Measurements from ENCODE around the gene ARHGAP31. TPM values are rescaled to one million over a fixed set of nuclear protein-coding genes. Genes with fewer than 3 reads are reported as not detected.
A peak's percentile ranks its signal among the peaks of the same experiment; 100 is the strongest.

The ARHGAP31 gene
- total and polyA plus RNA-seq, 2 donors (not counting 1 experiment from before 2014, with no cell fraction given) = 3.5 to 8.1 TPM

DNA sequence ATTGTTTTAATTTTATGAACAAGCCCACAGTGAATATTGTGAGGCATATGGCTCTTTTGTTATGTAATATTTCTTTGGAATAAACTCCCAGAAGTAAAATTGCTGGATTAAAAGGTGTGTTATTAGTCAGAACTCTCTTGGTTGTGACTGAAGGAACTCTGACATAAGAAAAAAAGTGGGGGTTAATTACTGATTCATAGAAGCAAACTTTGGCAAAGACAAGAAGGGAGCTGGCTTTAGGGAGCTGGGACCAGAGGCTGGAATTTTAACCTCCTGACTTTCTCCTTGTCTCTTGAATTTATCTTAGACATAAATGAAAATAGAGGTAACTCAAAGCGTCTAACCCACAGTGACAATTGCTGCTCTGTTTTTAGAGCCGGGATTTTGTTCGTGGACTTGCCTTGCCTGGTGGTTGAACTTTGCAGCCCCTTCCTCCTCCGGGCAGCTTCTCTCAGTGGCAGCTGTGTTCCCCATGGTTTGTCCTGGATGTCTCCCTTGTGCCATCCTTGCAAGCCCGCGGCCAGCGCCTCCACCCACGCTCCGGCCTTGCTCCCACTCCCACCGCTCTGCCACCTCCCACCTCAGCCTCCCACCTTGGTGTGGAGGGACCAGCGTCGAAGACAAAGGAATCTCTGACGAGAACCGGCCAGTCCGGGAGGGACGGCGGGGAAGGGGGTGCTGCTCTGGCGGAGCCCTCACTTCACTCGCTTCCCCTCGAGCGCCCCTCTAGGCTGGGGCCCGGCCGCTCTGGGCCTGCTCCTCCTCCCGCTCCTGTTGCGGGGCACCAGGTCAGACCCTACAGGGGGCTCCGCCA is 28.0 kb downstream of the ARHGAP31 start:
- peak; percentile 24 to 71 for DNase-seq (ENCODE audit: low read depth in 2 of 2)
- Histone ChIP-seq H3K9me3 (ENCODE audit: control insufficient read depth, insufficient read depth, low read depth, low read length) (no peaks in the 10 kb centered on the region), H4K20me1 (ENCODE audit: control insufficient read depth, extremely low read depth, insufficient read depth, low read length) (no peaks in the 10 kb centered on the region), H3K4me3 (replicated peaks in 1 of 4; ENCODE audit: control extremely low read depth in 1 of 4, insufficient read depth in 1 of 4, low read depth in 3 of 4, low read length in 4 of 4) (peak overlapping the region; percentile 56 to 69 (median 61)), H3K27me3 (ENCODE audit: control insufficient read depth, insufficient read depth, low read length) (no peaks in the 10 kb centered on the region), H2AFZ (ENCODE audit: low read length) (peak overlapping the region; percentile 88), H3K79me2 (ENCODE audit: control insufficient read depth, insufficient read depth, low read length) (no peaks in the 10 kb centered on the region), H3K9ac (ENCODE audit: insufficient read depth, low read length) (peak overlapping the region; percentile 85), H3K36me3 (ENCODE audit: control insufficient read depth, insufficient read depth, low read length) (no peaks in the 10 kb centered on the region), H3K27ac (ENCODE audit: insufficient read depth, low read length) (peak overlapping the region; percentile 91), H3K4me1 (ENCODE audit: control insufficient read depth, extremely low read depth, insufficient read depth, low read length) (no peaks in the 10 kb centered on the region), H3K4me2 (ENCODE audit: extremely low read depth, insufficient read depth, low read length) (peak overlapping the region; percentile 98)
- TF ChIP-seq EZH2 (IDR thresholded peaks at IDR 0.05; ENCODE audit: low read length, missing control alignments) = no peak
- TF ChIP-seq, protein P1, sequence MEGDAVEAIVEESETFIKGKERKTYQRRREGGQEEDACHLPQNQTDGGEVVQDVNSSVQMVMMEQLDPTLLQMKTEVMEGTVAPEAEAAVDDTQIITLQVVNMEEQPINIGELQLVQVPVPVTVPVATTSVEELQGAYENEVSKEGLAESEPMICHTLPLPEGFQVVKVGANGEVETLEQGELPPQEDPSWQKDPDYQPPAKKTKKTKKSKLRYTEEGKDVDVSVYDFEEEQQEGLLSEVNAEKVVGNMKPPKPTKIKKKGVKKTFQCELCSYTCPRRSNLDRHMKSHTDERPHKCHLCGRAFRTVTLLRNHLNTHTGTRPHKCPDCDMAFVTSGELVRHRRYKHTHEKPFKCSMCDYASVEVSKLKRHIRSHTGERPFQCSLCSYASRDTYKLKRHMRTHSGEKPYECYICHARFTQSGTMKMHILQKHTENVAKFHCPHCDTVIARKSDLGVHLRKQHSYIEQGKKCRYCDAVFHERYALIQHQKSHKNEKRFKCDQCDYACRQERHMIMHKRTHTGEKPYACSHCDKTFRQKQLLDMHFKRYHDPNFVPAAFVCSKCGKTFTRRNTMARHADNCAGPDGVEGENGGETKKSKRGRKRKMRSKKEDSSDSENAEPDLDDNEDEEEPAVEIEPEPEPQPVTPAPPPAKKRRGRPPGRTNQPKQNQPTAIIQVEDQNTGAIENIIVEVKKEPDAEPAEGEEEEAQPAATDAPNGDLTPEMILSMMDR (conservative IDR thresholded peaks at IDR 0.05 in 1 of 2, IDR thresholded peaks at IDR 0.05 in 1 of 2; ENCODE audit: low read depth in 1 of 2, low read length in 2 of 2) = no peak

DNA sequence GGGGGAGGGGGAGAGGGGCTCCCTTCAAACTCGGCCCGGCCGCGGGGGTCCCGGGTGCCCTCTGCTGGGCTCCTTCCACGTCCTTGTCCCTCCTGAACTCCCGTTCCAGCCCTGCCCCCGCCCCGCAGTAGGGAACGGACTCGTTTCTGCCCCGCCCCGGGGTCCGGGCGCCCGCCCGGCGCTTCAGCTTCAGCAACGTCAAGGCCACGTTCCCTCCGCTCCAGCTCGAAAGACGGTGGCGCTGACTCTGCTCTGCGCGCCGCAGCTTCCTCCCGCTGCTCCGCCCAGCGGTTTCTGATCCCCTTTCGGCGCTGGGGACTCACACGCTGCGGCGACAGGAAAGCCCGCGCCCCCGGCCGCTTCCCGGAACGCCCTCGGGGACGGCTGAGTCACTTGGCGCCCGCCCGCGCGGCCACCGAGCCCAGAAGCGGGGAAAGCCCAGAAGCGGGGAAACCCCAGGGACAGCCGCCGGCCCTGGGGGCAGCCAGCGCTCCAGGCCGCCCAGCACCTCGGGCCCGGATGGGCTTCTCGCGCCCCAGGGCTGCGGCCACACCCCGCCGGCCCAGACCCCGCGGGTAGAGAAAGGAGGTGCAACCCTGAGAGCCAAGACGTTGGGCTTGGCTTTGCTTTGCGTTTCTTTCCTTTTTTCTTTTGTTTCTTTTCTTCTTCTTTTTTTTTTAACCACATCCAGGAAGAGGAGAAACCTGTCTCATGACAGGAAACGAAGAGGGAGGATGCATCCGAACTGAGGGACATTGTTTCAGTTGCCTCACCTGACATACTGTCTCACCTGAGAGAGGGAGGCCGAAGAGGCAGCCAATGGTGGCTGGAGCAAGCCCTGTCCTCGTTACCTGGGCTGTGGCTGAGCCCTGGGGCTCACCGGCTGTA is 28.9 kb downstream of the ARHGAP31 start:
- H3K4me1 ChIP-seq (ENCODE audit: control insufficient read depth, extremely low read depth, insufficient read depth, low read length) = no peaks in the 10 kb centered on the region
- peak overlapping the region; percentile 71 for H2AFZ ChIP-seq (ENCODE audit: low read length)
- TF ChIP-seq EZH2 (IDR thresholded peaks at IDR 0.05; ENCODE audit: low read length, missing control alignments) = no peak
- TF ChIP-seq, protein P1 (conservative IDR thresholded peaks at IDR 0.05 in 1 of 2, IDR thresholded peaks at IDR 0.05 in 1 of 2; ENCODE audit: low read depth in 1 of 2, low read length in 2 of 2) = no peak
- no peaks in the 10 kb centered on the region for H3K36me3 ChIP-seq (ENCODE audit: control insufficient read depth, insufficient read depth, low read length)
- peak; percentile 79 to 87 for DNase-seq (ENCODE audit: low read depth in 2 of 2)
- no peaks in the 10 kb centered on the region for H3K27me3 ChIP-seq (ENCODE audit: control insufficient read depth, insufficient read depth, low read length)
- H3K79me2 ChIP-seq (ENCODE audit: control insufficient read depth, insufficient read depth, low read length) = no peaks in the 10 kb centered on the region
- peak overlapping the region; percentile 98 for H3K4me2 ChIP-seq (ENCODE audit: extremely low read depth, insufficient read depth, low read length)
- H3K27ac ChIP-seq (ENCODE audit: insufficient read depth, low read length) = peak overlapping the region; percentile 91
- peak overlapping the region; percentile 56 to 69 (median 61) for H3K4me3 ChIP-seq (replicated peaks in 1 of 4; ENCODE audit: control extremely low read depth in 1 of 4, insufficient read depth in 1 of 4, low read depth in 3 of 4, low read length in 4 of 4)
- H3K9me3 ChIP-seq (ENCODE audit: control insufficient read depth, insufficient read depth, low read depth, low read length) = no peaks in the 10 kb centered on the region
- H4K20me1 ChIP-seq (ENCODE audit: control insufficient read depth, extremely low read depth, insufficient read depth, low read length) = no peaks in the 10 kb centered on the region
- peak overlapping the region; percentile 85 for H3K9ac ChIP-seq (ENCODE audit: insufficient read depth, low read length)

DNA sequence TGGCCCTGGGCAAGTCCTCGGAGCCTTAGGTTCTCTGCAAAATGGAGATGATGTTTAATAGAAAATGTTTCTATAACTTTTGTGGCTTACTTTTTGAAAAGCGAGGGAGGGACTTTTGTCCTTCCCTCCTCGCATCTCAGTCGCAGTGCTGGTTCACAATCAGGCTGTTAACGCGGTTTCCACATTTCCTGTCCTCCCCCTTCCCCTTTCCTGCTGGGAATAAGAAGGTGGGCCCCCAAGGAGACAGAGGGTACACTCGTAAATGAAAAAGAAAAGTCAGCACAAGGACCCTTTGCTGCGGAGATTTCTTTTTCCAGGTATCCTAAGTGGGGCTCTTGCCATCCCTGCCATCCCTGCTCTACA is 29.5 kb downstream of the ARHGAP31 start:
- H3K4me1 ChIP-seq (ENCODE audit: control insufficient read depth, extremely low read depth, insufficient read depth, low read length) = no peaks in the 10 kb centered on the region
- no peaks in the 10 kb centered on the region for H4K20me1 ChIP-seq (ENCODE audit: control insufficient read depth, extremely low read depth, insufficient read depth, low read length)
- H3K4me3 ChIP-seq (replicated peaks in 1 of 4; ENCODE audit: control extremely low read depth in 1 of 4, insufficient read depth in 1 of 4, low read depth in 3 of 4, low read length in 4 of 4) = peak overlapping the region in 2 of 4 experiments; percentile 65 to 69
- TF ChIP-seq, protein P1 (conservative IDR thresholded peaks at IDR 0.05 in 1 of 2, IDR thresholded peaks at IDR 0.05 in 1 of 2; ENCODE audit: low read depth in 1 of 2, low read length in 2 of 2) = no peak
- no peak for TF ChIP-seq EZH2 (IDR thresholded peaks at IDR 0.05; ENCODE audit: low read length, missing control alignments)
- peak overlapping the region; percentile 91 for H3K27ac ChIP-seq (ENCODE audit: insufficient read depth, low read length)
- no peaks in the 10 kb centered on the region for H3K79me2 ChIP-seq (ENCODE audit: control insufficient read depth, insufficient read depth, low read length)
- H3K9me3 ChIP-seq (ENCODE audit: control insufficient read depth, insufficient read depth, low read depth, low read length) = no peaks in the 10 kb centered on the region
- peak overlapping the region; percentile 98 for H3K4me2 ChIP-seq (ENCODE audit: extremely low read depth, insufficient read depth, low read length)
- no peak overlapping the region for H3K9ac ChIP-seq (ENCODE audit: insufficient read depth, low read length)
- H3K27me3 ChIP-seq (ENCODE audit: control insufficient read depth, insufficient read depth, low read length) = no peaks in the 10 kb centered on the region
- no peaks in the 10 kb centered on the region for H3K36me3 ChIP-seq (ENCODE audit: control insufficient read depth, insufficient read depth, low read length)
- DNase-seq (ENCODE audit: low read depth in 2 of 2) = no peak
- H2AFZ ChIP-seq (ENCODE audit: low read length) = no peak overlapping the region
